A673 (cell line): ENCODE measurements around the gene ABCA7.

Experiments
- EZH2 ChIP-seq: fragments of 200-600 bp; sonication (generic); IDR thresholded peaks from 2 replicates; pipeline ENCODE4 v1.6.1; 2017; ENCODE audit warnings: borderline replicate concordance, low read depth, mild to moderate bottlenecking, mixed read lengths, antibody characterized with exemption, low read length; ENCODE audit not compliant: poor library complexity, severe bottlenecking
- TF ChIP-seq, protein P1 (sequence below): fragments of 300-800, 200-600 bp; sonication (generic); conservative IDR thresholded peaks from 2 replicates; pipeline ENCODE4 v1.5.1; 2017; ENCODE audit warnings: low read depth, mild to moderate bottlenecking, antibody characterized with exemption, low read length, moderate library complexity, mixed read lengths

DNA sequence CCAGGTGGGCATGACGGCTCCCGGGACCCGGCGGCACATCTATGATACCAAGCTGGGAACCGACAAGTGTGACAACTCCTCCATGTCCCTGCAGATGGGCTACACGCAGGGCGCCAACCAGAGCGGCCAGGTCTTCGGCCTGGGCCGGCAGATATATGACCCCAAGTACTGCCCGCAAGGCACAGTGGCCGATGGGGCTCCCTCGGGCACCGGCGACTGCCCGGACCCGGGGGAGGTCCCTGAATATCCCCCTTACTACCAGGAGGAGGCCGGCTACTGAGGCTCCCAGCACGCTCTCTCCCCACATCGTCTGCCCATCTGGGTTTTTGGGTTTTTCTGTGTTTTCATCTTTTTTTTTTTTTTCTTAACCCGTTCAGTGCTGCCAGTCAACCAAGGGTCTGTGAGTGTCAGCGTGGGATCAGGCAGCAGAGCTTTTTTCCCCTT lies 2.3 kb upstream of the ABCA7 start:
- TF ChIP-seq, protein P1, sequence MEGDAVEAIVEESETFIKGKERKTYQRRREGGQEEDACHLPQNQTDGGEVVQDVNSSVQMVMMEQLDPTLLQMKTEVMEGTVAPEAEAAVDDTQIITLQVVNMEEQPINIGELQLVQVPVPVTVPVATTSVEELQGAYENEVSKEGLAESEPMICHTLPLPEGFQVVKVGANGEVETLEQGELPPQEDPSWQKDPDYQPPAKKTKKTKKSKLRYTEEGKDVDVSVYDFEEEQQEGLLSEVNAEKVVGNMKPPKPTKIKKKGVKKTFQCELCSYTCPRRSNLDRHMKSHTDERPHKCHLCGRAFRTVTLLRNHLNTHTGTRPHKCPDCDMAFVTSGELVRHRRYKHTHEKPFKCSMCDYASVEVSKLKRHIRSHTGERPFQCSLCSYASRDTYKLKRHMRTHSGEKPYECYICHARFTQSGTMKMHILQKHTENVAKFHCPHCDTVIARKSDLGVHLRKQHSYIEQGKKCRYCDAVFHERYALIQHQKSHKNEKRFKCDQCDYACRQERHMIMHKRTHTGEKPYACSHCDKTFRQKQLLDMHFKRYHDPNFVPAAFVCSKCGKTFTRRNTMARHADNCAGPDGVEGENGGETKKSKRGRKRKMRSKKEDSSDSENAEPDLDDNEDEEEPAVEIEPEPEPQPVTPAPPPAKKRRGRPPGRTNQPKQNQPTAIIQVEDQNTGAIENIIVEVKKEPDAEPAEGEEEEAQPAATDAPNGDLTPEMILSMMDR: no peak
- TF ChIP-seq EZH2: no peak
